HG03045 (cell line): ENCODE results near the gene PCNX4.
"Not testable (repeated sequence)": the region's sequence is repeated elsewhere in the genome, so short reads cannot be mapped to it uniquely, and the experiment has no call there.

Source experiments
- ATAC-seq: cut with Tn5 transposase; IDR thresholded peaks from one replicate; pipeline ENCODE4 v1.9.1; 2021; ENCODE audit warnings: mild to moderate bottlenecking, moderate library complexity; ENCODE audit not compliant: unreplicated experiment

PCNX4 gene

GRCh38 chr14:60099855-60100254 lies 8.1 kb downstream of the PCNX4 start:
- not testable (repeated sequence) for ATAC-seq

- ATAC-seq: no peak
Observed at GRCh38 chr14:60101786-60102185, 10.1 kb downstream of the PCNX4 start.

GRCh38 chr14:60102389-60102788 lies 10.7 kb downstream of the PCNX4 start:
- ATAC-seq: no peak

- no peak for ATAC-seq
Observed at GRCh38 chr14:60106339-60106738, 14.6 kb downstream of the PCNX4 start.

- no peak for ATAC-seq
Observed at GRCh38 chr14:60107477-60107876, 15.8 kb downstream of the PCNX4 start.

- ATAC-seq: no peak
Observed at GRCh38 chr14:60111732-60112131, 20.0 kb downstream of the PCNX4 start.

- ATAC-seq: no peak
Observed at GRCh38 chr14:60114881-60115280, 23.2 kb downstream of the PCNX4 start.

- ATAC-seq: no peak
Observed at GRCh38 chr14:60116181-60116580, 24.5 kb downstream of the PCNX4 start.

- no peak for ATAC-seq
Observed at GRCh38 chr14:60125918-60126317, 34.2 kb downstream of the PCNX4 start.

- ATAC-seq: no peak
Observed at GRCh38 chr14:60133487-60133886, 41.8 kb downstream of the PCNX4 start.

- no peak for ATAC-seq
Observed at GRCh38 chr14:60134702-60135101, 43.0 kb downstream of the PCNX4 start.

GRCh38 chr14:60151715-60152114 lies 60.0 kb downstream of the PCNX4 start:
- ATAC-seq: no peak

GRCh38 chr14:60153991-60154390 lies 62.3 kb downstream of the PCNX4 start:
- ATAC-seq: no peak

GRCh38 chr14:60154671-60155070 lies 62.9 kb downstream of the PCNX4 start:
- ATAC-seq: no peak

- no peak for ATAC-seq
Observed at GRCh38 chr14:60160422-60160821, 68.7 kb downstream of the PCNX4 start.

- no peak for ATAC-seq
Observed at GRCh38 chr14:60161196-60162107, 69.7 kb downstream of the PCNX4 start.

GRCh38 chr14:60163693-60164092 lies 72.0 kb downstream of the PCNX4 start:
- ATAC-seq: no peak

- peak; percentile 2 for ATAC-seq
Observed at GRCh38 chr14:60164404-60164711, 72.6 kb downstream of the PCNX4 start.

GRCh38 chr14:60164712-60165546 lies 73.2 kb downstream of the PCNX4 start, which contains the start of gene DHRS7:
DHRS7 (minus strand) TSS chr14:60165398; CDS start chr14:60165309, 89 bp downstream.
- ATAC-seq: peak; percentile 94

- ATAC-seq: peak; percentile 3
Observed at GRCh38 chr14:60165547-60165876, 73.8 kb downstream of the PCNX4 start.

- ATAC-seq: no peak
Observed at GRCh38 chr14:60166142-60166541, 74.4 kb downstream of the PCNX4 start.

- ATAC-seq: no peak
Observed at GRCh38 chr14:60169722-60170121, 78.0 kb downstream of the PCNX4 start.
